ENCODE data around the gene MAJIN.

The MAJIN gene

GRCh38 chr11:64969209-64969608 lies 2.7 kb downstream of the MAJIN start:
- H3K79me2 ChIP-seq (ENCODE audit: control insufficient read depth, insufficient read depth, low read length) = no peaks in the 10 kb centered on the region
- no peak overlapping the region for H3K4me2 ChIP-seq (ENCODE audit: low read length)
- DNase-seq = no peak
- H3K4ac ChIP-seq (ENCODE audit: low read depth, low read length) = no peak overlapping the region
- no peak overlapping the region for H3K4me3 ChIP-seq (ENCODE audit: low read length)
- no peak overlapping the region for H3K9ac ChIP-seq (ENCODE audit: low read length)
- H4K8ac ChIP-seq (ENCODE audit: low read depth, low read length) = no peak overlapping the region
- no peak overlapping the region for H3K27ac ChIP-seq (ENCODE audit: low read depth, low read length)
- no peak overlapping the region for H2BK5ac ChIP-seq (ENCODE audit: low read length)
- H3K27me3 ChIP-seq (ENCODE audit: insufficient read depth, low read length, poor library complexity) = no peaks in the 10 kb centered on the region
- H3K56ac ChIP-seq (ENCODE audit: low read length) = no peak overlapping the region
- H2BK120ac ChIP-seq (ENCODE audit: low read depth, low read length) = no peak overlapping the region
- no peak overlapping the region for H2BK15ac ChIP-seq (replicated peaks; ENCODE audit: low read depth)
- no peaks in the 10 kb centered on the region for H3K79me1 ChIP-seq (ENCODE audit: low read length)
- no peaks in the 10 kb centered on the region for H3K36me3 ChIP-seq (ENCODE audit: control insufficient read depth, insufficient read depth, low read length)
- H3K18ac ChIP-seq (ENCODE audit: low read length) = no peak overlapping the region
- H3K23ac ChIP-seq (ENCODE audit: low read length) = no peak overlapping the region
- H4K5ac ChIP-seq (ENCODE audit: low read length) = no peak overlapping the region
- no peak overlapping the region for H2AK5ac ChIP-seq (ENCODE audit: low read length)
- no CpG with 5 or more reads among the region's 5 CpGs for WGBS (ENCODE audit: extremely low coverage, insufficient coverage, low lambda C conversion rate)
- H3K4me1 ChIP-seq (ENCODE audit: control insufficient read depth, low read depth, low read length) = no peaks in the 10 kb centered on the region

GRCh38 chr11:64967375-64967774 lies 4.5 kb downstream of the MAJIN start:
- H3K4me3 ChIP-seq (ENCODE audit: low read length) = no peak overlapping the region
- no peak overlapping the region for H3K27ac ChIP-seq (ENCODE audit: low read depth, low read length)
- H4K5ac ChIP-seq (ENCODE audit: low read length) = no peak overlapping the region
- no peaks in the 10 kb centered on the region for H3K79me1 ChIP-seq (ENCODE audit: low read length)
- H3K56ac ChIP-seq (ENCODE audit: low read length) = no peak overlapping the region
- no peak overlapping the region for H3K9ac ChIP-seq (ENCODE audit: low read length)
- DNase-seq = no peak
- no peak overlapping the region for H4K8ac ChIP-seq (ENCODE audit: low read depth, low read length)
- no peak overlapping the region for H3K4ac ChIP-seq (ENCODE audit: low read depth, low read length)
- H3K4me2 ChIP-seq (ENCODE audit: low read length) = no peak overlapping the region
- H2BK15ac ChIP-seq (replicated peaks; ENCODE audit: low read depth) = no peak overlapping the region
- H2BK120ac ChIP-seq (ENCODE audit: low read depth, low read length) = no peak overlapping the region
- H3K18ac ChIP-seq (ENCODE audit: low read length) = no peak overlapping the region
- no peak overlapping the region for H2AK5ac ChIP-seq (ENCODE audit: low read length)
- H3K36me3 ChIP-seq (ENCODE audit: control insufficient read depth, insufficient read depth, low read length) = no peaks in the 10 kb centered on the region
- H3K23ac ChIP-seq (ENCODE audit: low read length) = no peak overlapping the region
- no peaks in the 10 kb centered on the region for H3K4me1 ChIP-seq (ENCODE audit: control insufficient read depth, low read depth, low read length)
- no peak overlapping the region for H2BK5ac ChIP-seq (ENCODE audit: low read length)
- H3K27me3 ChIP-seq (ENCODE audit: insufficient read depth, low read length, poor library complexity) = no peaks in the 10 kb centered on the region
- WGBS (ENCODE audit: extremely low coverage, insufficient coverage, low lambda C conversion rate) = no CpG with 5 or more reads among the region's 3 CpGs
- H3K79me2 ChIP-seq (ENCODE audit: control insufficient read depth, insufficient read depth, low read length) = no peaks in the 10 kb centered on the region

- H4K5ac ChIP-seq (ENCODE audit: low read length) = no peak overlapping the region
These were observed 8.8 kb downstream of the MAJIN start for GRCh38 chr11:64963072-64963631.

GRCh38 chr11:64960719-64961118 lies 11.2 kb downstream of the MAJIN start:
- Histone ChIP-seq H3K79me2 (ENCODE audit: control insufficient read depth, insufficient read depth, low read length) (no peaks in the 10 kb centered on the region), H2AK5ac (ENCODE audit: low read length) (no peak overlapping the region), H4K8ac (ENCODE audit: low read depth, low read length) (no peak overlapping the region), H2BK5ac (ENCODE audit: low read length) (no peak overlapping the region), H2BK120ac (ENCODE audit: low read depth, low read length) (no peak overlapping the region), H3K23ac (ENCODE audit: low read length) (no peak overlapping the region), H3K27me3 (ENCODE audit: insufficient read depth, low read length, poor library complexity) (no peaks in the 10 kb centered on the region), H3K4me2 (ENCODE audit: low read length) (no peak overlapping the region), H3K79me1 (ENCODE audit: low read length) (no peaks in the 10 kb centered on the region), H3K4me1 (ENCODE audit: control insufficient read depth, low read depth, low read length) (no peaks in the 10 kb centered on the region), H3K56ac (ENCODE audit: low read length) (no peak overlapping the region), H3K4me3 (ENCODE audit: low read length) (no peak overlapping the region), H3K9ac (ENCODE audit: low read length) (no peak overlapping the region), H4K5ac (ENCODE audit: low read length) (no peak overlapping the region), H3K27ac (ENCODE audit: low read depth, low read length) (no peak overlapping the region), H3K4ac (ENCODE audit: low read depth, low read length) (no peak overlapping the region), H3K18ac (ENCODE audit: low read length) (no peak overlapping the region), H2BK15ac (replicated peaks; ENCODE audit: low read depth) (no peak overlapping the region), H3K36me3 (ENCODE audit: control insufficient read depth, insufficient read depth, low read length) (no peaks in the 10 kb centered on the region)
- DNase-seq = no peak
- WGBS (ENCODE audit: extremely low coverage, insufficient coverage, low lambda C conversion rate) = no CpG with 5 or more reads among the region's 4 CpGs

More at GRCh38 chr11:64963072-64963631, 8.8 kb downstream of the MAJIN start:
- Histone ChIP-seq H2BK120ac (ENCODE audit: low read depth, low read length) (no peak overlapping the region), H3K56ac (ENCODE audit: low read length) (no peak overlapping the region), H3K27ac (ENCODE audit: low read depth, low read length) (no peak overlapping the region), H3K79me1 (ENCODE audit: low read length) (no peaks in the 10 kb centered on the region), H3K4me2 (ENCODE audit: low read length) (no peak overlapping the region), H3K4ac (ENCODE audit: low read depth, low read length) (no peak overlapping the region), H3K18ac (ENCODE audit: low read length) (no peak overlapping the region), H3K23ac (ENCODE audit: low read length) (no peak overlapping the region), H3K79me2 (ENCODE audit: control insufficient read depth, insufficient read depth, low read length) (no peaks in the 10 kb centered on the region), H2AK5ac (ENCODE audit: low read length) (no peak overlapping the region), H3K9ac (ENCODE audit: low read length) (no peak overlapping the region), H3K27me3 (ENCODE audit: insufficient read depth, low read length, poor library complexity) (no peaks in the 10 kb centered on the region), H3K4me1 (ENCODE audit: control insufficient read depth, low read depth, low read length) (no peaks in the 10 kb centered on the region), H3K36me3 (ENCODE audit: control insufficient read depth, insufficient read depth, low read length) (no peaks in the 10 kb centered on the region), H2BK15ac (replicated peaks; ENCODE audit: low read depth) (no peak overlapping the region), H4K8ac (ENCODE audit: low read depth, low read length) (no peak overlapping the region), H2BK5ac (ENCODE audit: low read length) (no peak overlapping the region), H3K4me3 (ENCODE audit: low read length) (no peak overlapping the region)
- no peak for DNase-seq
- WGBS (ENCODE audit: extremely low coverage, insufficient coverage, low lambda C conversion rate) = no CpG with 5 or more reads among the region's 5 CpGs

GRCh38 chr11:64959498-64959897 lies 12.4 kb downstream of the MAJIN start:
- Histone ChIP-seq H4K8ac (ENCODE audit: low read depth, low read length) (no peak overlapping the region), H3K4ac (ENCODE audit: low read depth, low read length) (no peak overlapping the region), H3K79me1 (ENCODE audit: low read length) (no peaks in the 10 kb centered on the region), H3K36me3 (ENCODE audit: control insufficient read depth, insufficient read depth, low read length) (no peaks in the 10 kb centered on the region), H3K9ac (ENCODE audit: low read length) (no peak overlapping the region), H3K27ac (ENCODE audit: low read depth, low read length) (no peak overlapping the region), H2AK5ac (ENCODE audit: low read length) (no peak overlapping the region), H3K4me3 (ENCODE audit: low read length) (no peak overlapping the region), H2BK15ac (replicated peaks; ENCODE audit: low read depth) (no peak overlapping the region), H3K4me1 (ENCODE audit: control insufficient read depth, low read depth, low read length) (no peaks in the 10 kb centered on the region), H3K27me3 (ENCODE audit: insufficient read depth, low read length, poor library complexity) (no peaks in the 10 kb centered on the region), H3K56ac (ENCODE audit: low read length) (no peak overlapping the region), H3K23ac (ENCODE audit: low read length) (no peak overlapping the region), H2BK120ac (ENCODE audit: low read depth, low read length) (no peak overlapping the region), H2BK5ac (ENCODE audit: low read length) (no peak overlapping the region), H3K18ac (ENCODE audit: low read length) (no peak overlapping the region), H3K79me2 (ENCODE audit: control insufficient read depth, insufficient read depth, low read length) (no peaks in the 10 kb centered on the region), H3K4me2 (ENCODE audit: low read length) (no peak overlapping the region), H4K5ac (ENCODE audit: low read length) (no peak overlapping the region)
- WGBS (ENCODE audit: extremely low coverage, insufficient coverage, low lambda C conversion rate) = no CpG with 5 or more reads among the region's 3 CpGs
- no peak for DNase-seq

- H2BK120ac ChIP-seq (ENCODE audit: low read depth, low read length) = no peak overlapping the region
- no peaks in the 10 kb centered on the region for H3K4me1 ChIP-seq (ENCODE audit: control insufficient read depth, low read depth, low read length)
- H2AK5ac ChIP-seq (ENCODE audit: low read length) = no peak overlapping the region
- H2BK5ac ChIP-seq (ENCODE audit: low read length) = no peak overlapping the region
- no peak overlapping the region for H3K23ac ChIP-seq (ENCODE audit: low read length)
- H3K79me1 ChIP-seq (ENCODE audit: low read length) = no peaks in the 10 kb centered on the region
- no peaks in the 10 kb centered on the region for H3K79me2 ChIP-seq (ENCODE audit: control insufficient read depth, insufficient read depth, low read length)
- no peak overlapping the region for H2BK15ac ChIP-seq (replicated peaks; ENCODE audit: low read depth)
- no peak overlapping the region for H3K56ac ChIP-seq (ENCODE audit: low read length)
- H3K4ac ChIP-seq (ENCODE audit: low read depth, low read length) = no peak overlapping the region
- no peaks in the 10 kb centered on the region for H3K36me3 ChIP-seq (ENCODE audit: control insufficient read depth, insufficient read depth, low read length)
- no peaks in the 10 kb centered on the region for H3K27me3 ChIP-seq (ENCODE audit: insufficient read depth, low read length, poor library complexity)
- H3K9ac ChIP-seq (ENCODE audit: low read length) = no peak overlapping the region
- no peak for DNase-seq
- H4K8ac ChIP-seq (ENCODE audit: low read depth, low read length) = no peak overlapping the region
- no peak overlapping the region for H3K27ac ChIP-seq (ENCODE audit: low read depth, low read length)
- H3K4me3 ChIP-seq (ENCODE audit: low read length) = no peak overlapping the region
- no CpG with 5 or more reads among the region's 5 CpGs for WGBS (ENCODE audit: extremely low coverage, insufficient coverage, low lambda C conversion rate)
- no peak overlapping the region for H3K4me2 ChIP-seq (ENCODE audit: low read length)
- H4K5ac ChIP-seq (ENCODE audit: low read length) = no peak overlapping the region
- no peak overlapping the region for H3K18ac ChIP-seq (ENCODE audit: low read length)
These were observed 17.7 kb downstream of the MAJIN start for GRCh38 chr11:64954201-64954600.

All from mesendoderm (in vitro differentiated cells).